Right ventricle myocardium inferior (tissue), 1 donor: Measurements from ENCODE around the gene UEVLD. TPM values are rescaled to one million over a fixed set of nuclear protein-coding genes. Genes with fewer than 3 reads are reported as not detected.

Source experiments
- ATAC-seq: fragments of 200-7000 bp; cut with Tn5 transposase; one replicate; pipeline ENCODE4 v1.9.1; 2020; ENCODE audit warnings: mild to moderate bottlenecking, moderate library complexity
- DNase-seq: peaks from one replicate; pipeline ENCODE4 v3.0.0; 2021; ENCODE audit errors: missing footprints
- intact Hi-C: fragments of 100-400 bp; cut with DNase I; formaldehyde crosslinking; loops from one replicate; pipeline ENCODE4 v1.11.0; 2022
- long read RNA-seq: library from polyadenylated mRNA; unstranded; transcript quantifications from one replicate; pipeline ENCODE4 v2.0.0, GENCODE V29; 2021
- total RNA-seq: library from RNA; stranded (reverse); fragmentation: NEBNext Ultra II Directional; extraction: Animal tissue kit (Norgen Biotek cat#: 25700); gene quantifications from one replicate; pipeline ENCODE4 v1.2.1, GENCODE V29; 2021
- donor health status: DM: no; HTN: yes; CAD: no; lungs with severe emphysema.

UEVLD gene
- total RNA-seq: 18.0 TPM
- long read RNA-seq, full-length matches to known transcripts: 10 of 11 reads
- long read RNA-seq, partial matches to known transcripts: 1 of 11 reads
- long read RNA-seq, other reads (novel, unspliced or antisense): 0 of 11 reads

DNA sequence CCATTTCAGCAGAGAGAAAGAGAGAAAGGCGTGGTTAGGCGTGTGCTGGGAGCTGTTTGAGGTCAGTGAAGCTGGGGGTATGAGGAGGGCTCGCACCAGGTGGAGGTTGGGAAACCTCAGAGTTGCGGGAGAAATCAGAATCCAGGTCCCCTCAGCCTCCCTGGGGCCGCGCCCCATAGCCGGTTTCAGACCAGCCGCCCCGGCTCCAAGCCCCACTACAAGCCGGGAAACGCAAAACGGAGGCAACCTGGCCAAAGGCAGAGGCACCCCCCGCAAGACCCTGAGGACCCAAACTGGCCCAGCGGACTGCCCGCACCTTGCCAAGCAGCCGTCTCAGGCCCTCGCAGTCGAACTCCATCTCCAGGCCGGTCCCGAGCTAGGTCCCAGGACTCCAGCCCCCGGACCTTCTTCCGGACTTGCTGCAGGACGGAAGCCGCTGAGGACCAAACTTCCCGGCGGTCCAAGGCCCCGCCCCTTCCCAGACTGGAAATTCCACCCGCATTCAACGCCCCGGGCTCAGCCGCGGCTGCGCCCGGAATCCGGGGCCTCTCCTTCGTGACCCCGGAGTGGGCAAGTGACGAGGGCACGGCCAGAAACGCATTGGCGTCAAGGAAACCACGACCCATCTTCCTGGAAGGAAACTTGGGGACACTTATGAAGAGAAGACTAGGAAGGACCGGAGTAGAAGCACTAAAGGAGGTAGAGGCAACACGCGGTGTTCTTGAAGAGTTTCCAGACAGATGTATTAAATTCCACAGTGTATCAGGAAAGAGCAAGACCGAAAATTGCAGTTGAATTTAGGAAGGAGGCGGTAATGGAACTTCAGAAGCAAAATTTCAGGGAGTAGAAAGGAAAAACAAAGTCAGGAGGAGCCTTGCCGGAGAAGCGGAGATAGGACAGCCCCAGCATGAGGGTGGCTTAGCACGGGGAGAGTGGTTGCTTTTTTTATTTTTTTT is at the start of gene UEVLD:
Gene UEVLD, minus strand, starts transcription at position 438 of the 956 bp plus-strand sequence. Its CDS starts 80 bp downstream, at position 358.
- intact Hi-C loops: loop anchor here (1.0 to 5.0 kb wide), 3 partner anchors 46 to 144 kb away; partner anchors contain the start of genes SPTY2D1 and TMEM86A
- peak; percentile 98 for ATAC-seq

DNA sequence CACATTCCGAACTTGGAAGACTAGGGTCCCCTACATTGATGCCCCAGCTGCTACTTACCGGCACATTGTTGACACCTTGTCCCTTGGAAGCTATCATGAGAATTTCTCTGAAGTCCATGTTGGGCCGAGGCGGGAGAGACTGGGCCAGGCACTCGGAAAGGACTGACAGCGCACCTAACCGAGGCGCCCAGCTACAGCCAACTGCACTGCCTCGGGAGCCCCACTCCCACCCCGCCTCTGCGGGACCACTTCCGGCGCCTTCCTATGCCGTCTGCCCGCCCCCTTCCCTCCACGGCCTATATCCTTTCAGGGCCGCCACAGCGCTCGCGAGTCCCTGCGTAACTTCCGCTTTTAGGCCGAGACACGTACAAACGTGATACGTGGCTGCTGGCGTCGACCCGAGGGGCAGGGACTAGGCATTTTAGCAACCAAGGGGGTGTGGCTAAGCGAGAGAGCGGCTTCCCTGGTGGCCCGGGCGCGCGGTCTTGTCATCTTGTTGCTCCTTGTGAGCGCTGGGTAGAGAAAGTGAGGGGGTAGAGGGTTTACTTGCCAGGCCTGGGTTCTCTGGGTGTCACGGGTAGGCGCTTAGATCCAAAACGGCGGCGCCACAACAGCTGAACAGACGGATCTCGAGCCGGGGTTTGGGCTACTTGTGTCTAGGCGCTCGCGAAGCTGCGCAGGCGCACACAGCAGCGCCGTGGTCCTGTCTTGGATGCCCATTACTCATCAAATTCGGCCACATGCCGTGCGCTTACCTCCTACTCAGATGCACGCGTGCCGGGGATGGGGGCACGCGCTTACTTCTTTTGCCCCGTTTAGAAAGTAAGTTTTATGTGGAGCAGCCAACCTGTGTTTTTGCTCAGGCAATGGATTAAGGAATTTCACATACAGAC is 45.9 kb upstream of the UEVLD start, which contains the start of gene SPTY2D1:
Gene SPTY2D1, minus strand, starts transcription at position 203 of the 893 bp plus-strand sequence. Its CDS starts 85 bp downstream, at position 118.
- intact Hi-C loops: loop anchor here (1.0 to 10.0 kb wide), 5 partner anchors 46 to 240 kb away; partner anchors contain the start of genes LDHA, TMEM86A, TSG101 and UEVLD
- DNase-seq: peak; percentile 100
- peak; percentile 99 for ATAC-seq

More for the DNA sequence above, at the start of gene UEVLD:
- peak; percentile 93 for DNase-seq

GRCh38 chr11:18633256-18634139 is 45.0 kb upstream of the UEVLD start:
- DNase-seq (no peak), ATAC-seq (no peak)
- intact Hi-C loops: loop anchor here (1.0 to 10.0 kb wide), 5 partner anchors 45 to 239 kb away; partner anchors contain the start of genes LDHA, TMEM86A, TSG101 and UEVLD

- ATAC-seq (no peak), DNase-seq (no peak)
- intact Hi-C loops: loop anchor here (5.0 to 10.0 kb wide), 2 partner anchors 89 to 238 kb away; partner anchors contain the start of gene LDHA
These were observed 44.3 kb upstream of the UEVLD start for GRCh38 chr11:18632841-18633240.

- no peak for DNase-seq
- ATAC-seq: no peak
- intact Hi-C loops: no loop called here
These were observed 35.6 kb upstream of the UEVLD start for GRCh38 chr11:18624161-18624560.

DNA sequence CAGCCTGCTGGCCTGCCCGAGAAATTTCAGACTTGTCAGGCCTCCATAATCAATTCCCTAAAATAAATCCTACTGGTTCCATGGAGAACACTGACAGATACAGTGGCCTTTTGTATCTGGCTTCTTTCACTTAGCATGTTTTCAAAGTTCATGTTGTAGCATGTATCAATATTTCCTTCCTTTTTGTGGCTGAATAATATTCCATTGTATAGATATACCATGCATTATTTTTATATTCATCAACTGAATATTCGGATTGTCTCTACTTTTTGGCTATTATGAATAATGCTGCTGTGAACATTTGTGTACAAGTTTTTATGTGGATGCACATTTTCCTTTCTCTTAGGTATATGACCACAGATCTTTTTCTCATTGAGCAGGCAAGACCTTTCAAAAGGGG is 35.2 kb upstream of the UEVLD start:
- intact Hi-C loops: no loop called here
- DNase-seq (no peak), ATAC-seq (no peak)

- ATAC-seq: peak; percentile 60
These were observed 29.9 kb upstream of the UEVLD start for GRCh38 chr11:18618342-18619025.

GRCh38 chr11:18617688-18618341 is 29.3 kb upstream of the UEVLD start:
- ATAC-seq (no peak), DNase-seq (no peak)
- intact Hi-C loops: no loop called here

More at GRCh38 chr11:18618342-18619025, 29.9 kb upstream of the UEVLD start:
- no peak for DNase-seq
- intact Hi-C loops: no loop called here

GRCh38 chr11:18615628-18616392 is 27.3 kb upstream of the UEVLD start:
- DNase-seq (no peak), ATAC-seq (no peak)
- intact Hi-C loops: no loop called here

DNA sequence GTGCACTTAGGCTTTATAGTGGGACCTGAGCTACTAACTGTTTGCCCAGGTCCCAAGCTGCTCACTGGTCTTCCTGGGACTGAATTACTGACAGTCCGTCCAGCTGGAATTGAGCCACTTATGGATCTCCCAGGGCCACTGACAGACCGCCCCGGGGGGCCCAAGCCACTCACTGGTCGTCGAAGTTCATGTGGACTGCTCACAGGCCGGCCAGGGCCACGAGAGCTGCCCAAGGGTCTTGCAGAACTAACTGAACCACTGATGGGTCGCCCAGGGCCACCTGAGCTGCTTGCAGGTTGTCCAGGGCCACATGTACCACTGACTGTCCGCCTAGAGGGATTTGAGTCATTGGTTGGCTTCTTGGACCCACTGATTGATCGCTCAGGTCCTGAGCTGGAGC is 26.1 kb upstream of the UEVLD start:
- DNase-seq: no peak
- ATAC-seq: no peak
- intact Hi-C loops: no loop called here

DNA sequence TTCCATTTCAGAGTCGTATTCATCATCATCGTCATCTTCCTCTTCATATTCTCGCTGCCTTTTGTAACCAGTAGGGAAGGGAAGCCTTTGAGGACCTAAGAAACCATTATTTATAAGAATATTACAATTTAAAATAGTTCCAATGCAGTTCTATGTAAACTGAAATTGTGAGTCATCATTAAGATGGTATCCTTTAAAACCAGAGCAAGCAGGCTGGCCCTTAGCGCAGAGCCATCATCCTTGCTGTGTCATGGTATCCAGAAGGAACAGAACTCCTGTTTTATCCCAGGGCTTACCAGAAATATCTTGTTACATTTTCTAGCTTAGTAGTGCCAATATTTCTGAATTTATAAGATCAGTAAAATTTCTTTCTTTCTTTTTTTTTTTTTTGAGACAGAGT is 23.9 kb upstream of the UEVLD start:
- intact Hi-C loops: no loop called here
- no peak for ATAC-seq
- DNase-seq: no peak

- ATAC-seq: no peak
- intact Hi-C loops: no loop called here
- DNase-seq: no peak
These were observed 22.7 kb upstream of the UEVLD start for GRCh38 chr11:18611196-18611595.

DNA sequence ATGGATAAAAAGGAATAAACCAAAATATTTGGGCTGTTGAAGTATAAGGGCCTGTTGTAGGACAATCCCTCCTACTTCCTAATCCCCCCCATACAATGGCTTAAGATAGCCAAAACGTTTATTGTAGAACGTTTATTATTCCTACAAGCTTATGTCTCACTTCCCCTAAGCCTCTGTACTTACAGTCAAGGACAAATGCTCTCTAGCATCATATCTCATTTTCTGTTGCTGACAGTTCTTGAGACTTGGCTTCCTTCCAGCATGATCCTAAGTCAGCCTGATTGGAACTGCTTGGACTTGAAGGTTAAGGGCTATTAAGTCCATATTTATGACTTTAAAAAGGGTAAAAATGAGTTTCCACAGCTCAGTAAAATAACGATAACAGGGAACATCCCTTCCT is 19.8 kb upstream of the UEVLD start:
- DNase-seq (no peak), ATAC-seq (no peak)
- intact Hi-C loops: no loop called here

- intact Hi-C loops: no loop called here
- peak; percentile 65 for ATAC-seq
These were observed 12.5 kb upstream of the UEVLD start for GRCh38 chr11:18600915-18601569.

GRCh38 chr11:18599739-18600230 is 11.3 kb upstream of the UEVLD start, which contains the start of gene MISFA:
MISFA (plus strand) TSS chr11:18599789; CDS start chr11:18599929, 140 bp downstream.
- DNase-seq (no peak), ATAC-seq (no peak)

More at GRCh38 chr11:18600915-18601569, 12.5 kb upstream of the UEVLD start:
- DNase-seq: no peak

More at GRCh38 chr11:18599739-18600230, 11.3 kb upstream of the UEVLD start, which contains the start of gene MISFA:
- intact Hi-C loops: no loop called here
